Measurements from ENCODE around the gene PTCH1. TPM values are rescaled to one million over a fixed set of nuclear protein-coding genes. Genes with fewer than 3 reads are reported as not detected.
A peak's percentile ranks its signal among the peaks of the same experiment; 100 is the strongest.

Gene PTCH1
- total RNA-seq, 1 experiment from 2014 or later, result 6.6 TPM

GRCh38 chr9:95494416-95495371, 22.1 kb downstream of the PTCH1 start:
- no TSS peak for BruUV-seq (replicated peaks)
- Histone ChIP-seq H3K27ac (ENCODE audit: low read length) (no peak overlapping the region), H3K4me1 (ENCODE audit: control insufficient read depth, insufficient read depth, low read length) (no peaks in the 10 kb centered on the region), H3K9me3 (ENCODE audit: control insufficient read depth, insufficient read depth, low read depth, low read length) (no peaks in the 10 kb centered on the region), H3K36me3 (ENCODE audit: control insufficient read depth, insufficient read depth, low read length) (no peaks in the 10 kb centered on the region), H3K27me3 (ENCODE audit: control insufficient read depth, insufficient read depth, low read length) (no peaks in the 10 kb centered on the region), H3K4me3 (ENCODE audit: low read depth in 2 of 2, low read length in 2 of 2) (no peak overlapping the region; a peak in 1 of 4 replicates)
- ChIA-PET CTCF (no interaction called here), POLR2A (no interaction called here)
- DNase-seq (ENCODE audit: low read depth, low spot score) (no peak), ATAC-seq (no peak)
- intact Hi-C loops (cut with micrococcal nuclease; ENCODE audit: unreplicated experiment) (no loop called here), in situ Hi-C loops (cut with HindIII; ENCODE audit: low pct_unique_long_range_greater_than_20kb, low sequenced_read_pairs) (no loop called here)
- TF ChIP-seq, protein P1, sequence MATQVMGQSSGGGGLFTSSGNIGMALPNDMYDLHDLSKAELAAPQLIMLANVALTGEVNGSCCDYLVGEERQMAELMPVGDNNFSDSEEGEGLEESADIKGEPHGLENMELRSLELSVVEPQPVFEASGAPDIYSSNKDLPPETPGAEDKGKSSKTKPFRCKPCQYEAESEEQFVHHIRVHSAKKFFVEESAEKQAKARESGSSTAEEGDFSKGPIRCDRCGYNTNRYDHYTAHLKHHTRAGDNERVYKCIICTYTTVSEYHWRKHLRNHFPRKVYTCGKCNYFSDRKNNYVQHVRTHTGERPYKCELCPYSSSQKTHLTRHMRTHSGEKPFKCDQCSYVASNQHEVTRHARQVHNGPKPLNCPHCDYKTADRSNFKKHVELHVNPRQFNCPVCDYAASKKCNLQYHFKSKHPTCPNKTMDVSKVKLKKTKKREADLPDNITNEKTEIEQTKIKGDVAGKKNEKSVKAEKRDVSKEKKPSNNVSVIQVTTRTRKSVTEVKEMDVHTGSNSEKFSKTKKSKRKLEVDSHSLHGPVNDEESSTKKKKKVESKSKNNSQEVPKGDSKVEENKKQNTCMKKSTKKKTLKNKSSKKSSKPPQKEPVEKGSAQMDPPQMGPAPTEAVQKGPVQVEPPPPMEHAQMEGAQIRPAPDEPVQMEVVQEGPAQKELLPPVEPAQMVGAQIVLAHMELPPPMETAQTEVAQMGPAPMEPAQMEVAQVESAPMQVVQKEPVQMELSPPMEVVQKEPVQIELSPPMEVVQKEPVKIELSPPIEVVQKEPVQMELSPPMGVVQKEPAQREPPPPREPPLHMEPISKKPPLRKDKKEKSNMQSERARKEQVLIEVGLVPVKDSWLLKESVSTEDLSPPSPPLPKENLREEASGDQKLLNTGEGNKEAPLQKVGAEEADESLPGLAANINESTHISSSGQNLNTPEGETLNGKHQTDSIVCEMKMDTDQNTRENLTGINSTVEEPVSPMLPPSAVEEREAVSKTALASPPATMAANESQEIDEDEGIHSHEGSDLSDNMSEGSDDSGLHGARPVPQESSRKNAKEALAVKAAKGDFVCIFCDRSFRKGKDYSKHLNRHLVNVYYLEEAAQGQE (IDR thresholded peaks at IDR 0.05; ENCODE audit: insufficient read depth in 1 of 2, low read depth in 2 of 2, low read length in 1 of 2), result no peak
- TF ChIP-seq SIN3A (IDR thresholded peaks at IDR 0.05; ENCODE audit: borderline replicate concordance, insufficient read depth, low read depth, low read length) (no peak), TCF7L2 (IDR thresholded peaks at IDR 0.05; ENCODE audit: low read depth, low read length) (no peak), POLR2AphosphoS5 (IDR thresholded peaks at IDR 0.05; ENCODE audit: low read depth, low read length) (no peak)
- TF ChIP-seq, protein P2, sequence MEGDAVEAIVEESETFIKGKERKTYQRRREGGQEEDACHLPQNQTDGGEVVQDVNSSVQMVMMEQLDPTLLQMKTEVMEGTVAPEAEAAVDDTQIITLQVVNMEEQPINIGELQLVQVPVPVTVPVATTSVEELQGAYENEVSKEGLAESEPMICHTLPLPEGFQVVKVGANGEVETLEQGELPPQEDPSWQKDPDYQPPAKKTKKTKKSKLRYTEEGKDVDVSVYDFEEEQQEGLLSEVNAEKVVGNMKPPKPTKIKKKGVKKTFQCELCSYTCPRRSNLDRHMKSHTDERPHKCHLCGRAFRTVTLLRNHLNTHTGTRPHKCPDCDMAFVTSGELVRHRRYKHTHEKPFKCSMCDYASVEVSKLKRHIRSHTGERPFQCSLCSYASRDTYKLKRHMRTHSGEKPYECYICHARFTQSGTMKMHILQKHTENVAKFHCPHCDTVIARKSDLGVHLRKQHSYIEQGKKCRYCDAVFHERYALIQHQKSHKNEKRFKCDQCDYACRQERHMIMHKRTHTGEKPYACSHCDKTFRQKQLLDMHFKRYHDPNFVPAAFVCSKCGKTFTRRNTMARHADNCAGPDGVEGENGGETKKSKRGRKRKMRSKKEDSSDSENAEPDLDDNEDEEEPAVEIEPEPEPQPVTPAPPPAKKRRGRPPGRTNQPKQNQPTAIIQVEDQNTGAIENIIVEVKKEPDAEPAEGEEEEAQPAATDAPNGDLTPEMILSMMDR (IDR thresholded peaks at IDR 0.05), result no peak

DNA sequence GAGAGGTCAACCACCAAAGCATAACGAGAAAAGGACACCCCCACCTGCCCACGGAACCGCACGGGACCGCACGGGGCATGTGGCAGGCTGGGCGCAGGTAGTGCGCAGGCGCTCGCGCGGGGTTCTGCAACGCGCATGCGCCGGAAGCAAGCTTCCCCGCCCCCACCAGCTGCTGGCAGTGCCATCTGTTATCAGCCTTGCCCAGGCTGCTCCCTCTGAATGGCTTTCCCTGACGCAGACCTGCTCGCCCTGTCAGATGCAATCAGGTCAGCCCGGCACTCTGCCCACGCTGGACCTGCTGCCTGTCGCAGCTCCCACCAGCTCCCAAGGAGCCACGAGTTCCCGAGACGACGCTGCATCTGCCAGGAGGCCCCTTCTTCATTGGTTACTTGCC, 22.8 kb downstream of the PTCH1 start:
- Histone ChIP-seq H3K4me1 (ENCODE audit: control insufficient read depth, insufficient read depth, low read length) (no peaks in the 10 kb centered on the region), H3K27ac (ENCODE audit: low read length) (no peak overlapping the region), H3K27me3 (ENCODE audit: control insufficient read depth, insufficient read depth, low read length) (no peaks in the 10 kb centered on the region), H3K36me3 (ENCODE audit: control insufficient read depth, insufficient read depth, low read length) (no peaks in the 10 kb centered on the region), H3K9me3 (ENCODE audit: control insufficient read depth, insufficient read depth, low read depth, low read length) (no peaks in the 10 kb centered on the region), H3K4me3 (ENCODE audit: low read depth in 2 of 2, low read length in 2 of 2) (peak overlapping the region in 1 of 2 experiments; percentile 12; a peak in 1 of 4 replicates)
- DNase-seq (ENCODE audit: low read depth, low spot score) (no peak), ATAC-seq (no peak)
- CTCF ChIA-PET, result no interaction called here
- POLR2A ChIA-PET, result no interaction called here
- TF ChIP-seq SIN3A (IDR thresholded peaks at IDR 0.05; ENCODE audit: borderline replicate concordance, insufficient read depth, low read depth, low read length) (no peak), POLR2AphosphoS5 (IDR thresholded peaks at IDR 0.05; ENCODE audit: low read depth, low read length) (no peak), TCF7L2 (IDR thresholded peaks at IDR 0.05; ENCODE audit: low read depth, low read length) (no peak)
- TF ChIP-seq, protein P1 (IDR thresholded peaks at IDR 0.05; ENCODE audit: insufficient read depth in 1 of 2, low read depth in 2 of 2, low read length in 1 of 2), result no peak
- TF ChIP-seq, protein P2 (IDR thresholded peaks at IDR 0.05), result no peak
- no TSS peak for BruUV-seq (replicated peaks)
- in situ Hi-C loops (cut with HindIII; ENCODE audit: low pct_unique_long_range_greater_than_20kb, low sequenced_read_pairs), result no loop called here
- intact Hi-C loops (cut with micrococcal nuclease; ENCODE audit: unreplicated experiment), result no loop called here

All from Panc1 (cell line).